Measurements from ENCODE around the gene TPSB2.
"Not testable (repeated sequence)": the region's sequence is repeated elsewhere in the genome, so short reads cannot be mapped to it uniquely, and the experiment has no call there.

Gene TPSB2

GRCh38 chr16:1199347-1200013, 30.5 kb downstream of the TPSB2 start:
- no peak for DNase-seq

GRCh38 chr16:1198671-1199346, 31.2 kb downstream of the TPSB2 start:
- not testable (repeated sequence) for DNase-seq

DNA sequence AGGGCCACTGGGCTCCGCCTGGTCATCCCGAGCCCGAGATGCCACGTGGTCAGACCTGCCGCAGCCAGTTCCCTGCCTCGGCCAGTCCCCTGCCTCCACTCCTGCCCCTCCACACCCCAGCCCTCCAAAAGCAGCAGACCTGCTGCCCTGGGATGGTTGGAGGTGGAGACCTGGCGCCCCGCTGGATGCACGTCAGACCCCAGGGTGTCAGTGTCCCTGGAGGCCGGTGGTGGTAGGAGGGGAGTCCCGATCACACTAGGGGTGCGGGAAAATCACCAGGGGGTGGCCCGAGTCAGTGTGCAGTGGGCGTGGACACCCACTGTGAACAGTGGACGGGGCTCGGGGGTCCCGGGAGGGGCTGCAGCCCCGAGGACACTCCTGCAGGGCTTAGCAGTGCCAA, 31.8 kb downstream of the TPSB2 start:
- DNase-seq, result no peak

DNA sequence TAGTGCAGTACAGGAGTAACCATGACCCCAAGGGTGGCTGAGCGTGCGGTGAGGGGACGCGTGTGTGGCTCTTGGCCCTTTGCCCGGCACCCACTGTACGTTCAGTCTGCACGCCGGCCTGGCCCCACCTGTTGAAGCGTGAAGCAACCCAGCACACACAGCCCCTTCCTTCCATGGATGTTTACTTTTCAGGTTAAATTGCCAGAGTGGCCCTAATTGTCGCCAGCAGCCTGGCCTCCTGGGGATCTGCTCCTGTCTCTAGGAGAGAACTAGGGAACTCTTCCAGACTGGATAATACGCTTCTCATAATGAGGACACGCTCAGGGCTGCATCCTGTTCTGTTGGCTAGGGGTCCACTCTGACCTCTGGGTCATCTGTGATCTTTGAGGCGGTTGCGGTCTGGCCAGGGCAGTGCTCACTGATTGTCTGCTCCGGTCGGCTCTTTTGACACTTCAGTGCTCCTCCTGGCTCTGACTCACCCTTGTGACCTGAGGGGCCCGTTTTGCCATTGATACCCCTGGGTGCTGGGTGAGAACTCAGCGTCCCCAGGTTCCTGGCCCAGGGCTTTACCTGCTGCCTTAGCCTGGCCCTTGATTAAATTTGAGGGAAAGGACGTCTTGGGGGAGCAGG, 32.6 kb downstream of the TPSB2 start:
- no peak for DNase-seq

GRCh38 chr16:1196494-1196893, 33.5 kb downstream of the TPSB2 start:
- no peak for DNase-seq

DNA sequence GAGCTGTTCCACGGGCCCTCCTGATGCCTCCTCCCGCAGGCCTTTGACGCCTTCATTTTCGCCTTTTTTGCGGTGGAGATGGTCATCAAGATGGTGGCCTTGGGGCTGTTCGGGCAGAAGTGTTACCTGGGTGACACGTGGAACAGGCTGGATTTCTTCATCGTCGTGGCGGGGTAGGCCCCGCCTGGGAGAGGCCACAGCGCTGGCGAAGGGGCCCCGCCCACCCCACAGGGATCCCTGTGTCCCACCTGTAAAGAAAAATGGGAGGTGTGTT, 34.7 kb downstream of the TPSB2 start:
- no peak for DNase-seq

DNA sequence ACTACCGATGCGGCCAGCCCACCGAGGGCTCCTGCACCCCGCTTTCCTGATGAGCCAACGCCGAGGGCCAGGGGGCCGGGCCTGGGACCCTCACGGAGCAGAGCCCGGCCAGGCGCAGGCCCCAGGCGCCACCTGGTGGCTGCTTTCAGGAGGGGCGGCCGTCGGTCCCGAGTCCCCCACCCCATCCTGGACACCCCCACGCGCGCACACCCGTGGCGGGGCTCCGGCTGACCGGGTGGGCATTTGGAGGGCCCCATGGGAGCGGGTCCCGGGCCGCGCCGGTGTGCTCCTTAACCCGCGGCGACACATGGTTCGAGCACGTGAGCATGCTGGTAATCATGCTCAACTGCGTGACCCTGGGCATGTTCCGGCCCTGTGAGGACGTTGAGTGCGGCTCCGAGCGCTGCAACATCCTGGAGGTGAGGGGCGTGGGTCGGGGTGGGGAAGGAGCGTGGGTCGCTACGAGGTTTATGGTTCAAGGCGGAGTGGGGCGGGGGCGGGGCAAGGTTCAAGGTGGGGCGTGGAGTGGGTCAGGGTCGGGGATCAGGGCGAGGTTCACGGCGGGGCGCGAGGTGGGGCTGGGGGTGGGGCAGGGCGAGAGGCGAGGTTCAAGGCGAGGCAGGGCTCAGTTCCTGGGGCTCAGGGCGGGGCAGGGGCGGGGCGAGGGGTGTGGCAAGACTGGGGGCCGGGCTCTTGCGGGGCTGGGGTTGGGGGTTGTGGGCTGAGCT, 35.2 kb downstream of the TPSB2 start:
- DNase-seq, result peak; percentile 46

- DNase-seq, result no peak
These were observed 36.0 kb downstream of the TPSB2 start for GRCh38 chr16:1193825-1194581.

DNA sequence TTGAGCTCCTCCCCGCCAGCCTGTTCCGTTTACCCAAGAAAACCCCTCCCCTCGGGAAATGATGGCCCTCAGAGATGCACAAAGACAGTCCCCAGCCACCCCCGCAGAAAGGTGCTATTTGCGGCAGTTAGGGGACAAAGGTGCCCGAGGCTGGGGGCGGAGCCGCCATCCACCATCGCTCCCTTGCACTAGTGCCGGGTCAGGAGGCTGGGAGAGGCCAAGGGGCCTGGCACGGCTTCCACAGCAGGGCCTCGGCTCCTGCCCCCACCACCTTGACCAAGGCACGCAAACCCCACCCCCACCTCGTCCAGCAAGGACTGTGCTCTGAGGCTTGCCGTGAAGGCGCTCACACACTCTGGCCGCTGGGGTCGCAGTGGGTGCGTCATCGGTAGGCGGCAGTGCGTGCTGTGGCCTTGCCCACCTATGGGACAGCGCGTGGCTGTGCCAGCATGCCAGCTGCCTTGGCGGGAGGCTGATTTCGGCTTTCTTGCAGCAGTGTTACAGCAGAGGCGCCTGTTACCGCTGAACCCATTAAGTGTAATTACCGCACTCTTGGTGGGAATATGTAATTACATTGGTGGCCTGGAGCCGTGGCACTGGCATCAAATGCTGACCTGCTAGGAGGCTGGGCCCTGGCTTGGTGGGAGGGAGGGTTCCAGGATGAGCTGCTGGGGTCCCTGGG, 36.7 kb downstream of the TPSB2 start:
- DNase-seq, result no peak

- DNase-seq, result no peak
These were observed 37.5 kb downstream of the TPSB2 start for GRCh38 chr16:1192384-1193073.

GRCh38 chr16:1190789-1191188, 39.2 kb downstream of the TPSB2 start:
- DNase-seq, result not testable (repeated sequence)

- no peak for DNase-seq
These were observed 40.5 kb downstream of the TPSB2 start for GRCh38 chr16:1189455-1189854.

DNA sequence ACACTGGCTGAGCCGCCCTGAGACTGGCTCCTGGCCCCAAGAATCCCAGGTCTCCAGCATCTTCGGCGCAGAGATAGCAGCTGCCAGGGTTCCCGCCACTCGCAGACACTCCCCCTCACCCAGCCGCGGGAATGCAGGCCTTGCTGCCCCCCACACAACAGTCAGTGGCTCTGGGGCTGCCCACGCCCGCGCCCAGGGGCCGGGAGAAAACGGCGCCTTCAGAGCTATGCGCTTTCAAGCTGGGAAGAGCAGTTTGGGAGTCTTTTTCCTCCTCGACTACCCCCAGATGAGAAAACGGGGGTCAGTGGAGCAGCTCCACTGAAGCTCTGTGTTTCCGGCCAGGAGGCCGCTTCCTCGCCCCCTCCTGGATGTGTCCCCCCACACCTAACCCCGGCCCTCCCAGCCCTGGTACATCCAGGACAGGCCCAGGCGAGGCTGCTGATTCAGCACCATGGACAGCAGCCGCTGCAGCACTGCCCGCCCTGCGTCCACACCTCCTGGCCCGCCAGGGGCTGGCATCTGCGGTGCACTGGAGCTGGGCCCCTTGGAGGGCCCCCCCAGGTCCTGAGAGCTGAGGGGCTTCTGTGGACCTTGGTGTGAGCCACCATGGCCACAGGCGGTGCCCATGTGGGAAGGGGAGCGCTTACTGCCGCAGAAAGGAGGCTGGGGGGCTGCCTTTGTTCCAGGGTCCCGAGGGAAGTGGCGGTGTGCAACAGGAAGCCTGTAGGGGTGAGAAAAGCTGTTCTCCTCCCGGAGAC, 41.4 kb downstream of the TPSB2 start:
- peak; percentile 63 for DNase-seq

- DNase-seq, result not testable (repeated sequence)
These were observed 44.4 kb downstream of the TPSB2 start for GRCh38 chr16:1185460-1186207.

DNA sequence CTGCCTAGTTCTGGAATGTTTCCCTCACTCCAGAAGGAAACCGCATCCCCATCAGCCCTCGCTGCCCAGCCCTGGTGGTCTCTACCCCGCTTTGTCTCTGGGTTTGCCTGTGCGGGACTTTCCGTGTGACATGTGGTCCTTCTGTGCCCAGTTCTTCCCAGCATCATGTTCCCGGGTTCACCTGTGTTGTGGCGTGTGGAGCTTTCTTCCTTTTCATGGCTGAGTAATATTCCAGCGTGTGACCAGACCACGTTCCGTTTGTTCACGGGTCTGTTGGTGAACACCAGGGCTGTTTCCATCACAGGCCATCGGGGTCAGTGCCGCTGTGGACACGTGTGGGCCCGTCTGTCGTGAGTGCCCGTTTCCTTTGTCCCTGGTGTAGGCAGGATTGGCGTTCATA, 45.0 kb downstream of the TPSB2 start:
- DNase-seq, result no peak

DNA sequence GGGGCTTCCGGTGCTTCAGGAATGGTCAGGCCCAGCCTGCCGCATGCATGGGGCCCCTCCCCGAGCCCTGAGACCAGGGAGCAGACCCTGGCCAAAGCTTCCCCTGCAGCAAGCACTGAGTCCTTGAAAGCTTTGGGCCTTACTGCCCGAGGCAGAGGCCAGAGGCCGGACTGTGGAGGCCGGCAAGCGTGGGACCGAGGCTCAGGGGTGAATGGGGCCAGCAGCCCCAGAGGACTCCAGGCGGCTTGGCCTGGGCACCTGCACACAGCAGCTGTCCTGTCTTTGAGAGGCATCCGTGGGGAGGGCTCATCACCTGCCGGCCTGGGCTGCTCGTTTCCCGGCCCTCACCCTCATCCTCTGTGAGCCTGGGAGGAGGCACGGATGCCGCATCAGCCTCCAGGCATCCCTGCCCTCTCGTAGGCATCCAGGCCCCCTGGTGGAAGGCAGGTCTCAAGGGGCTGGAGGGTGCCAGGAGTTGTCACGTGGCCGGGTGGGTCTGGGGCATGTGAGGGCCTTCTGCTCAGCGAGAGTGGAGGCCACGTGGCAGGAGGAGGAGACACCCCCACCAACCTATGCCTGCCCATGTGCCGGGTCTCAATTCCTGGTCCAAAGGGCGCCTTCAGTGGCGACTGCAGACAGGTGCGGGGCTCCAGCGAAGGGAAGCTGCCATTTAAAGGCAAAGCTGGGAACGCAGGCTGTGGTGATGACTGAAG, 45.7 kb downstream of the TPSB2 start:
- no peak for DNase-seq

DNA sequence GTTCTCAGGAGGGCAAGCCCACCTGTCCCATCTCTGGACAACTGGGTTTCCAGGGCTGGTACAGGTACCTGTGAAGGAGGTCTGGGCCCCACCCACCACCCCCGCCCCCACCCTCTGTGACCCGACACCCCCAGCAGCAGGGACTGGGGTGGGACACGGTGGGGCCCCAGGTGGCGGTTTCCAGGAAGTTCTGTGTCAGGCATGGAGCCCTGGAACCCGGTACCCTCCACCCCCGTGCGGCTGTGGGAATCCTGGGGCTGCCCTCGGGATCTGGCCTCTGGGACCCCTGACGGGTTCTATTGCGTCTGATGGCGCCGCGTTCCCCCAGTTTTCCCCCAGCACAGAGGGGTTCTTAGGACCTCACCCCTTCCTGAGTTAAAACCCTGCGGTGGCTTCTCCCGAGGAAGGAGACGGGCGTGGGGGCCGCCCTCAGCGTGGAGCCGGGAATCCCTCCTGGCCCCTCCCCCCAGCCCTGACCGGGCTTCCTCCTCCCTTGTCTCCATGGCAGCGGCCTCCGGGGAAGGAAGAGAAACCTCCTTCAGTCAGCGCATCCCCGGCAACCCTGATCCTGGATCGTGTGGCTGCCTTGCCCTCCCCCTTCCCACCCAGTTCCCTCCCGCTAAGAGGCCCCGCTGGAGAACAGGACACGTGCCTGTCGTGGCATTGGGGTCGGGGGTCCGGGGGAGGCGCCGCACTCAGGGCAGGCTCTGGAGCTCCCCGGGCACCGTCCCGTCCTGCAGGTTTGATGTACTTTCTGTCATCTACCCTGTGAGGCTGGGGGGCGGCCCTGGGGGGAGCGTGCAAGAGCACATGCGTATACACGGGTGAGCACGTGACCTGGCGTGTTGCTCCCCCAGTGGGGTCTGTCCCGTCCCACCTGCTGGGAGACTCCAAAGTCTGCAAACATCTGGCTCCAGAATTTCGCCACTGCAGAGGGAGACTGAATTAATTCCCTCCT, 46.8 kb downstream of the TPSB2 start:
- no peak for DNase-seq

GRCh38 chr16:1182316-1182671, 47.7 kb downstream of the TPSB2 start:
- DNase-seq, result no peak
